Karpas-422 (cell line): ENCODE data around the gene CDH24. TPM values are rescaled to one million over a fixed set of nuclear protein-coding genes. Genes with fewer than 3 reads are reported as not detected.

ENCODE experiments used
- DNase-seq: peaks from one replicate; pipeline ENCODE4 v3.0.0-alpha.2; 2015
- H2AFZ ChIP-seq: fragments of 200-600 bp; sonication (generic); 2 replicates; pipeline ENCODE4 v1.6.1; 2014; ENCODE audit warnings: antibody characterized with exemption, low read length, mixed read lengths
- H3K27ac ChIP-seq: fragments of 200-600 bp; sonication (generic); 2 replicates; pipeline ENCODE4 v1.5.1; 2014; ENCODE audit warnings: mild to moderate bottlenecking, low read length, moderate library complexity
- H3K27me3 ChIP-seq: fragments of 200-600 bp; sonication (generic); 2 replicates; pipeline ENCODE4 v1.6.1; 2014; ENCODE audit warnings: low read length, mixed read lengths
- H3K36me3 ChIP-seq: fragments of 200-600 bp; sonication (generic); 2 replicates; pipeline ENCODE4 v1.6.1; 2014; ENCODE audit warnings: low read length, mixed read lengths; ENCODE audit not compliant: insufficient read depth
- H3K4me1 ChIP-seq: fragments of 200-600 bp; sonication (generic); 2 replicates; pipeline ENCODE4 v1.6.1; 2014; ENCODE audit warnings: mild to moderate bottlenecking, low read length, mixed read lengths
- H3K4me2 ChIP-seq: fragments of 200-600 bp; sonication (generic); 2 replicates; pipeline ENCODE4 v1.6.1; 2014; ENCODE audit warnings: low read length, low read depth, mild to moderate bottlenecking; ENCODE audit not compliant: poor library complexity, severe bottlenecking
- H3K4me3 ChIP-seq: fragments of 200-600 bp; sonication (generic); 2 replicates; pipeline ENCODE4 v1.5.1; 2014; ENCODE audit warnings: mild to moderate bottlenecking, antibody characterized with exemption, low read length, mixed read lengths
- H3K79me2 ChIP-seq: fragments of 200-600 bp; sonication (generic); 2 replicates; pipeline ENCODE4 v1.6.1; 2014; ENCODE audit warnings: mild to moderate bottlenecking, low read length, mixed read lengths
- H3K9ac ChIP-seq: fragments of 200-600 bp; sonication (generic); 2 replicates; pipeline ENCODE4 v1.6.0; 2014; ENCODE audit warnings: low read length
- H3K9me2 ChIP-seq: fragments of 200-600 bp; sonication (generic), shearing (Covaris generic); replicated peaks from 2 replicates; pipeline ENCODE4 v1.6.0; 2014; ENCODE audit warnings: mild to moderate bottlenecking, low read length, moderate library complexity; ENCODE audit not compliant: insufficient read depth
- H3K9me3 ChIP-seq: fragments of 300-700, 200-600 bp; sonication (generic); 2 replicates; pipeline ENCODE4 v1.6.1; 2014; ENCODE audit warnings: low read length, mixed read lengths
- H4K20me1 ChIP-seq: fragments of 200-600 bp; sonication (generic); 2 replicates; pipeline ENCODE4 v1.6.1; 2014; ENCODE audit warnings: mild to moderate bottlenecking, antibody characterized with exemption, low read length, low read depth; ENCODE audit not compliant: insufficient read depth
- total RNA-seq: library from RNA; depleted of rRNA; stranded (reverse); fragments of >200 nt; shearing (Covaris generic); gene quantifications from 2 replicates; pipeline ENCODE4 v1.2.3, GENCODE V29; 2014; ENCODE audit warnings: low replicate concordance

Gene CDH24
- total RNA-seq, 1 experiment from 2014 or later, result 0.34 TPM

GRCh38 chr14:23062002-23062401 lies 4.7 kb upstream of the CDH24 start:
- Histone ChIP-seq H3K9me2 (no peaks in the 10 kb centered on the region), H4K20me1 (peaks cover 8% of the 10 kb centered on the region), H3K36me3 (peaks cover 53% of the 10 kb centered on the region), H3K27me3 (no peaks in the 10 kb centered on the region), H3K79me2 (peaks cover 14% of the 10 kb centered on the region), H3K4me1 (peaks cover 10% of the 10 kb centered on the region), H3K4me2 (no peak overlapping the region), H3K9me3 (no peaks in the 10 kb centered on the region), H3K27ac (no peak overlapping the region), H2AFZ (no peak overlapping the region), H3K9ac (no peak overlapping the region), H3K4me3 (no peak overlapping the region)
- DNase-seq, result no peak

GRCh38 chr14:23060536-23061260 lies 3.4 kb upstream of the CDH24 start:
- peaks cover 19% of the 10 kb centered on the region for H3K4me1 ChIP-seq
- no peak overlapping the region for H3K27ac ChIP-seq
- no peaks in the 10 kb centered on the region for H3K9me2 ChIP-seq
- H3K4me2 ChIP-seq, result no peak overlapping the region
- no peak overlapping the region for H3K9ac ChIP-seq
- no peaks in the 10 kb centered on the region for H3K9me3 ChIP-seq
- H3K79me2 ChIP-seq, result peaks cover 3% of the 10 kb centered on the region; the same call in 1 of the 2 replicates
- no peaks in the 10 kb centered on the region for H3K27me3 ChIP-seq
- no peak overlapping the region for H2AFZ ChIP-seq
- H3K36me3 ChIP-seq, result peaks cover 41% of the 10 kb centered on the region
- peaks cover 9% of the 10 kb centered on the region for H4K20me1 ChIP-seq
- no peak for DNase-seq
- H3K4me3 ChIP-seq, result no peak overlapping the region

- Histone ChIP-seq H3K9me2 (no peaks in the 10 kb centered on the region), H4K20me1 (peaks cover 9% of the 10 kb centered on the region), H3K27ac (no peak overlapping the region), H3K27me3 (no peaks in the 10 kb centered on the region), H3K9me3 (no peaks in the 10 kb centered on the region), H3K4me1 (peaks cover 19% of the 10 kb centered on the region), H3K36me3 (peaks cover 29% of the 10 kb centered on the region), H3K4me3 (no peak overlapping the region), H2AFZ (no peak overlapping the region), H3K9ac (no peak overlapping the region), H3K79me2 (no peaks in the 10 kb centered on the region), H3K4me2 (no peak overlapping the region)
- DNase-seq, result no peak
These were observed 1.6 kb upstream of the CDH24 start for GRCh38 chr14:23058654-23059504.

GRCh38 chr14:23057757-23058653 lies 685 bp upstream of the CDH24 start:
- peaks cover 9% of the 10 kb centered on the region for H4K20me1 ChIP-seq
- peak; percentile 96 for DNase-seq

GRCh38 chr14:23056145-23056955 lies 970 bp downstream of the CDH24 start:
- Histone ChIP-seq H3K4me1 (peaks cover 19% of the 10 kb centered on the region), H3K4me2 (peak overlapping the region; percentile 94), H3K79me2 (no peaks in the 10 kb centered on the region), H3K4me3 (no peak overlapping the region), H3K36me3 (peaks cover 9% of the 10 kb centered on the region), H3K27ac (no peak overlapping the region), H3K9ac (peak overlapping the region; percentile 45; the same call in 1 of the 2 replicates), H3K9me2 (no peaks in the 10 kb centered on the region), H2AFZ (no peak overlapping the region), H4K20me1 (peaks cover 9% of the 10 kb centered on the region), H3K27me3 (no peaks in the 10 kb centered on the region), H3K9me3 (no peaks in the 10 kb centered on the region)
- peak; percentile 92 for DNase-seq

More at GRCh38 chr14:23057757-23058653, 685 bp upstream of the CDH24 start:
- Histone ChIP-seq H3K36me3 (peaks cover 21% of the 10 kb centered on the region), H3K9me3 (no peaks in the 10 kb centered on the region), H3K27ac (no peak overlapping the region), H3K4me1 (peaks cover 19% of the 10 kb centered on the region), H3K79me2 (no peaks in the 10 kb centered on the region), H2AFZ (no peak overlapping the region), H3K9ac (peak overlapping the region; percentile 70), H3K4me3 (peak overlapping the region; percentile 71), H3K4me2 (peak overlapping the region; percentile 94), H3K9me2 (no peaks in the 10 kb centered on the region), H3K27me3 (no peaks in the 10 kb centered on the region)

- Histone ChIP-seq H3K27ac (no peak overlapping the region), H3K9ac (no peak overlapping the region), H3K9me3 (no peaks in the 10 kb centered on the region), H3K27me3 (no peaks in the 10 kb centered on the region), H3K4me1 (peaks cover 19% of the 10 kb centered on the region), H4K20me1 (peaks cover 5% of the 10 kb centered on the region; the same call in 1 of the 2 replicates), H3K9me2 (no peaks in the 10 kb centered on the region), H3K4me3 (no peak overlapping the region), H3K79me2 (no peaks in the 10 kb centered on the region), H3K4me2 (no peak overlapping the region), H2AFZ (no peak overlapping the region), H3K36me3 (peaks cover 5% of the 10 kb centered on the region)
- no peak for DNase-seq
These were observed 1.6 kb downstream of the CDH24 start for GRCh38 chr14:23055621-23056144.

- DNase-seq, result no peak
- H3K9ac ChIP-seq, result no peak overlapping the region
- peaks cover 19% of the 10 kb centered on the region for H3K4me1 ChIP-seq
- H3K4me2 ChIP-seq, result no peak overlapping the region
- peaks cover 5% of the 10 kb centered on the region; the same call in 1 of the 2 replicates for H4K20me1 ChIP-seq
- no peak overlapping the region for H3K27ac ChIP-seq
- no peaks in the 10 kb centered on the region for H3K9me3 ChIP-seq
- H3K36me3 ChIP-seq, result 0 out of 2 replicates have a peak, but pooled peaks cover 2% of the 10 kb centered on the region
- H3K27me3 ChIP-seq, result no peaks in the 10 kb centered on the region
- no peak overlapping the region for H3K4me3 ChIP-seq
- H2AFZ ChIP-seq, result no peak overlapping the region
- H3K79me2 ChIP-seq, result no peaks in the 10 kb centered on the region
- H3K9me2 ChIP-seq, result no peaks in the 10 kb centered on the region
These were observed 2.2 kb downstream of the CDH24 start for GRCh38 chr14:23055147-23055550.
